T-helper 22 cell (primary cell): ENCODE results near the gene PPP2R3C.
A peak's percentile ranks its signal among the peaks of the same experiment; 100 is the strongest.
"Not testable (repeated sequence)": the region's sequence is repeated elsewhere in the genome, so short reads cannot be mapped to it uniquely, and the experiment has no call there.

Experiments used
- DNase-seq: peaks from one replicate; pipeline ENCODE4 v3.0.0-alpha.2; 2020; ENCODE audit warnings: low read depth

PPP2R3C gene

GRCh38 chr14:35052637-35053036 is 69.2 kb downstream of the PPP2R3C start:
- DNase-seq = no peak

- DNase-seq = no peak
These were observed 70.0 kb downstream of the PPP2R3C start for GRCh38 chr14:35051796-35052195.

GRCh38 chr14:35050652-35051051 is 71.1 kb downstream of the PPP2R3C start:
- DNase-seq = no peak

DNA sequence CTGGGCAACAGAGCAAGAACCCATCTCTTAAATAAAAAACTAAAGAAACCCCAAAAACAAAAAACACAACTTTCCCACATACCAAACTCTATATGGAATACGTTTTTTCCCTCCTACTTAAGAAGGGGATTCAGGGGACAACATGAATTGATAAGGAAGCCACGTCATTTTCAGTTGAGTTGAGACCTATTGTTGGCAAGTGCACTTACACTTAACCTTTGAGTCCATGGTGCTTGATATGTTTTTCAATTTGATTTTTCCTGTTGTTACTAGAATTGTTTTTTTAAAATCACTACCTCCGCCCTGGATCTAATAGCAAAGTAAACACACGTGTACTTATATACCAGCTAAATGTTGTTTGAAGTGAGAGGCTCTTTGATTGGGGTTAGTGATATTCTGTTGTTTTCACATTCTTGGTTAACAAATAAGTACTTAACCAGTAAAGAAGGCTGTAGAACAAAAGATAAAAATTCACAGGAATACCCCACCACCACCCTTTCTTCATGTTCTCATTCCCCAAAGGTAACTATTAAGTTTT is 73.7 kb downstream of the PPP2R3C start:
- no peak for DNase-seq

DNA sequence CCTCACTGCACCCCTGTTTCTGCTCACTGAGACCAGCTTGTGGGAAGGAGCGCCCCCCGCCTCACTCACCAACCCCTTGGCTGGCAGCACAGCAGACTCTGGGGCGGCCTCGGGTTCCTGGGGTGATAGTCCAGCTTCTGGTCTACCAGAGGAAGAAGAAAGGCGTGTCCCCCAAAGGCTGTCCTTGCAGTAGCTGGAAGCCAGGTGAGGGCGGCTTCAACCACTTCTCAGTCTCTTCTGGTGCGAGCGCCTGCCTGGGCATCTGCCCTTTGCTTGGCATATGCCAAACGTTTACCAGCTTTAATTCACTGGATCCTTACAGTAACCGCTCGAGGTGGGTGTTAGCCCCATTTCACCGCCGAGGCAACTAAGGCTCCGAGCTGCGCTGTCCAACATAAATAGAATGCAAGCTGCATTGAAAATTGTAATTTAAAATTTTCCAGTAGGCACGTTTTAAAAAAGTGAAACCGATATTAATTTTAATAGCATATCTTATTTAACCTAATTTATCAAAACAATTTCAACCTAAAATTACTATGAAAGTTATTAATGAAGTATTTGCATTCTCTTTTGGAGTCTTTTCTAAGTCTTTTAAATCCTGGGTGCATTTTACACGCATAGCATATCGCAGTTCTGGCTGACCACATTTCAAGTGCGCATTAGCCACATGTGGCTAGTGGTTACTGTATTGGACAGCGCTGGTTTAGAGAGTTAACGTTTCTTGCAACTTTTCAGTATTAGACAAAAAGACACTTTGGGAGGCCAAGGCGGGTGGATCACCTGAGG is 74.8 kb downstream of the PPP2R3C start:
- no peak for DNase-seq

GRCh38 chr14:35046048-35046750 is 75.6 kb downstream of the PPP2R3C start, which contains the start of gene FAM177A1:
Gene FAM177A1 (plus strand): TSS chr14:35046272. CDS start chr14:35046464, 192 bp downstream.
- DNase-seq = peak; percentile 100

- DNase-seq = no peak
These were observed 76.1 kb downstream of the PPP2R3C start for GRCh38 chr14:35045798-35046047.

DNA sequence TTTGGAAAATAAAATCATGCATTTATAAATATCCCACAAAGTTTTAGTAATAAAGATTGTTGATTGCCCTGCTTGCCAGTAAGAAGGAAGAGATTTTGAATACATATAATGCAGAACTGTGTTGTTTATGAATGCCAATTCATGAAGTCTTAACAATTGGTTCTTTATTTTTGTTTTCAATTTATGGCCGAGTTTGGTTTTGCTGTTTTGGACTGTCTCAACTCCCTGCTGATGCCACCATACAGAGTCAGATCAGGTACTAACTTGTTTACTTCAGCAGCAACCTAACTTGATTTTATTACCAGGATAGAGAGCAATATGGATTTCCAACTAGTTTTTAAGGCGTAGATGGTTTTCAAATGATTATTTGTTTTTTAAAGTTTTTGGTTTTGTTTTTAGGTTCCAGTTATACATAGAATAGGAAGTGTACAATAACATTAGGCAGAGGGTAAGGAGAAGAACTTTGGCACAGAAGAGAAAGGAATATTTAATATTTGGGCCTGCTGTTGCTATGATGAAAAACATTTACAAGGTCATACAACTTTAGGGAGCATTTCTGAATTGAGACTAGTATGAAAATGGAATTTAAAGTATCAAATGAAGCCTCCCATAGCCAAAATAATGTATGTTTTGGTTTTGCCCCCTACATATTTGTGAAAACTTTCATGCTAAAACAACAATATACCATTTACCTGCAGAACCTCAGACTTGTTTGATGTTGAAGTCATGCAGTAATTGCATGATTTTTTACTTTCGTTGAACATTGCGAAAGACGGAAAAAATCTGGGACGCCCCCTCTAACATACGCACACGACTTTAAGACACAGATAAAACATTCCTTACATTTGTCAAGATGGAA is 76.6 kb downstream of the PPP2R3C start:
- no peak for DNase-seq

- DNase-seq = no peak
These were observed 78.7 kb downstream of the PPP2R3C start for GRCh38 chr14:35043046-35043445.

DNA sequence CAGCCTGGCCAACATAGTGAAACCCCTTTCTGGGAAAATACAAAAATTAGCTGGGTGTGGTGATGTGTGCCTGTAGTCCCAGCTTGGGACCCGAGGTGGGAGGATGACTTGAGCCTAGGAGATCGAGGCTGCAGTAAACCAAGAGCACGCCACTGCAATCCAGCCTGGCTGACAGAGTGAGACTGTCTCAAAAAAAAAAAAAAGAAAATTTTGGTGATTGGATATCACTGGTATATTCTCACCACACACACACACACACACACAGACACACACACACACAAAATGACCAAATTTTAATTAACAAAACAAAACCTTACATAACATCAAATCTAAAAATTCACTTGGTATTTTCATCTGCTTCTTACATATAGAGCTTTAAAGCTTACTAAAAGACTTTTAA is 79.2 kb downstream of the PPP2R3C start:
- no peak for DNase-seq

DNA sequence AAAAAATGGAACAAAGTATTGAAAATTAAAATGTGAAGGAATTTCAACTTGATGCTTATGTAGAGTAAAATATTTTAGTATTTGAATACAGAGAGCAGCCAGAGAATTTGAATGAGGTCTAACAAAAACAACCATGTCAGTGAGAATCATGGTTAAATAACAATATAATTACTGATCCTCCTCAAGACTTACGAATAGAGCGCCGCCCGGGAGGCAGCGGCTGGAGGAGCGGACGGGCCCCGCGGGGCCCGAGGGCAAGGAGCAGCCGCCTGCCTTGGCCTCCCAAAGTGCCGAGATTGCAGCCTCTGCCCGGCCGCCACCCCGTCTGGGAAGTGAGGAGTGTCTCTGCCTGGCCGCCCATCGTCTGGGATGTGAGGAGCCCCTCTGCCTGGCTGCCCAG is 83.5 kb downstream of the PPP2R3C start:
- DNase-seq = not testable (repeated sequence)
